Measurements from ENCODE around the gene CIAO2A.

GRCh38 chr15:64122936-64123351 is 29.3 kb upstream of the CIAO2A start:
- TF ChIP-seq CTCF (IDR thresholded peaks at IDR 0.05; ENCODE audit: low read depth, low read length) (no peak), POLR2A (IDR thresholded peaks at IDR 0.05; ENCODE audit: extremely low read depth, insufficient read length) (no peak)
